ENCODE measurements around the gene EHD1. TPM values are rescaled to one million over a fixed set of nuclear protein-coding genes. Genes with fewer than 3 reads are reported as not detected.

The EHD1 gene
- total and polyA plus RNA-seq, 9 of the 15 experiments (the other 6 are each of a cell fraction or from before 2014, with no cell fraction given) = 0.46 to 65.0 (median 16.4) TPM

DNA sequence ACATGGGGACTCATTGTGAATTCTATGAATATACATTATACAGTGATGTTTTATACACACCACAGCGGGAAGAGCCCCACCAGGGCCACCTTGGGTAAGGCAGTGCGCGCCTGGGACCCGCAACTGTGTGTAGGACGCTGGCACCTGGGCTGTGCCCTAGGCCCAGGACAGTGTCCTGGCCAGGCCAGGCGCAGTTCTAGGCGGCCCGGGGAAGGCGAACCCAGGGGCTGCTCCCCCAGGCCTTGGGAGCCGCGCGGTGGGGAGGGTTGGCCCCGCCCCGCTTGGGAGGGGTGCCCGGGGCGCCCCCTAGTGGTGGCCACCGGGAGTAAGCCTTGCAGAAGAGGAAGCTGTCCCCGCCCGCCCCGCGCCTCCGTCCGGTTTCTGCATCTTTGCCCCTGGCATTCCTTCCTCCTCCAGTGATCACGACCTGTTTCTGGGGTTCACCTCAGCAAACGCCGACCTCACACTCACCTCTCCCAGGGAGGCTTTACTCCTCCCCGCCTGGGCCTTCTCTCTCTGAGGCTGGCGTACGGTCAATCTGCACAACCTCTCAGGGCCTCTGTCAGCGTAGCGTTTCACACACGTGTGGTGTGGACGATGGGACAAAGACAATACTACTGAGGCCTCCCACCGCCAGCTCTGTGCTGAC lies 9.5 kb upstream of the EHD1 start (continued):
- TF ChIP-seq, protein P1, sequence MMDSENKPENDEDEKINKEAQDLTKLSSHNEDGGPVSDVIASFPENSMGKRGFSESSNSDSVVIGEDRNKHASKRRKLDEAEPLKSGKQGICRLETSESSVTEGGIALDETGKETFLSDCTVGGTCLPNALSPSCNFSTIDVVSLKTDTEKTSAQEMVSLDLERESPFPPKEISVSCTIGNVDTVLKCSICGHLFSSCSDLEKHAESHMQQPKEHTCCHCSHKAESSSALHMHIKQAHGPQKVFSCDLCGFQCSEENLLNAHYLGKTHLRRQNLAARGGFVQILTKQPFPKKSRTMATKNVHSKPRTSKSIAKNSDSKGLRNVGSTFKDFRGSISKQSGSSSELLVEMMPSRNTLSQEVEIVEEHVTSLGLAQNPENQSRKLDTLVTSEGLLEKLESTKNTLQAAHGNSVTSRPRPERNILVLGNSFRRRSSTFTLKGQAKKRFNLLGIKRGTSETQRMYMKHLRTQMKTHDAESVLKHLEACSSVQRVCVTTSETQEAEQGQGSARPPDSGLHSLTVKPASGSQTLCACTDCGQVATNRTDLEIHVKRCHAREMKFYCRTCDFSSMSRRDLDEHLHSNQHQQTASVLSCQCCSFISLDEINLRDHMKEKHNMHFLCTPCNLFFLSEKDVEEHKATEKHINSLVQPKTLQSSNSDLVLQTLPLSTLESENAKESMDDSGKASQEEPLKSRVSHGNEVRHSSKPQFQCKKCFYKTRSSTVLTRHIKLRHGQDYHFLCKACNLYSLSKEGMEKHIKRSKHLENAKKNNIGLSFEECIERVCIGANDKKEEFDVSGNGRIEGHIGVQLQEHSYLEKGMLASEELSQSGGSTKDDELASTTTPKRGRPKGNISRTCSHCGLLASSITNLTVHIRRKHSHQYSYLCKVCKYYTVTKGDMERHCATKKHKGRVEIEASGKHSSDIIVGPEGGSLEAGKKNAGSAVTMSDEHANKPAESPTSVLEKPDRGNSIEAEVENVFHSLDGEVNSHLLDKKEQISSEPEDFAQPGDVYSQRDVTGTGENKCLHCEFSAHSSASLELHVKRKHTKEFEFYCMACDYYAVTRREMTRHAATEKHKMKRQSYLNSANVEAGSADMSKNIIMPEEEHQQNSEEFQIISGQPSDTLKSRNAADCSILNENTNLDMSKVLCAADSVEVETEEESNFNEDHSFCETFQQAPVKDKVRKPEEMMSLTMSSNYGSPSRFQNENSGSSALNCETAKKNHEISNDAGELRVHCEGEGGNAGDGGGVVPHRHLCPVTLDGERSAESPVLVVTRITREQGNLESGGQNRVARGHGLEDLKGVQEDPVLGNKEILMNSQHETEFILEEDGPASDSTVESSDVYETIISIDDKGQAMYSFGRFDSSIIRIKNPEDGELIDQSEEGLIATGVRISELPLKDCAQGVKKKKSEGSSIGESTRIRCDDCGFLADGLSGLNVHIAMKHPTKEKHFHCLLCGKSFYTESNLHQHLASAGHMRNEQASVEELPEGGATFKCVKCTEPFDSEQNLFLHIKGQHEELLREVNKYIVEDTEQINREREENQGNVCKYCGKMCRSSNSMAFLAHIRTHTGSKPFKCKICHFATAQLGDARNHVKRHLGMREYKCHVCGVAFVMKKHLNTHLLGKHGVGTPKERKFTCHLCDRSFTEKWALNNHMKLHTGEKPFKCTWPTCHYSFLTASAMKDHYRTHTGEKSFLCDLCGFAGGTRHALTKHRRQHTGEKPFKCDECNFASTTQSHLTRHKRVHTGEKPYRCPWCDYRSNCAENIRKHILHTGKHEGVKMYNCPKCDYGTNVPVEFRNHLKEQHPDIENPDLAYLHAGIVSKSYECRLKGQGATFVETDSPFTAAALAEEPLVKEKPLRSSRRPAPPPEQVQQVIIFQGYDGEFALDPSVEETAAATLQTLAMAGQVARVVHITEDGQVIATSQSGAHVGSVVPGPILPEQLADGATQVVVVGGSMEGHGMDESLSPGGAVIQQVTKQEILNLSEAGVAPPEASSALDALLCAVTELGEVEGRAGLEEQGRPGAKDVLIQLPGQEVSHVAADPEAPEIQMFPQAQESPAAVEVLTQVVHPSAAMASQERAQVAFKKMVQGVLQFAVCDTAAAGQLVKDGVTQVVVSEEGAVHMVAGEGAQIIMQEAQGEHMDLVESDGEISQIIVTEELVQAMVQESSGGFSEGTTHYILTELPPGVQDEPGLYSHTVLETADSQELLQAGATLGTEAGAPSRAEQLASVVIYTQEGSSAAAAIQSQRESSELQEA (IDR thresholded peaks at IDR 0.05; ENCODE audit: low read depth) = no peak
- TF ChIP-seq, protein P2, sequence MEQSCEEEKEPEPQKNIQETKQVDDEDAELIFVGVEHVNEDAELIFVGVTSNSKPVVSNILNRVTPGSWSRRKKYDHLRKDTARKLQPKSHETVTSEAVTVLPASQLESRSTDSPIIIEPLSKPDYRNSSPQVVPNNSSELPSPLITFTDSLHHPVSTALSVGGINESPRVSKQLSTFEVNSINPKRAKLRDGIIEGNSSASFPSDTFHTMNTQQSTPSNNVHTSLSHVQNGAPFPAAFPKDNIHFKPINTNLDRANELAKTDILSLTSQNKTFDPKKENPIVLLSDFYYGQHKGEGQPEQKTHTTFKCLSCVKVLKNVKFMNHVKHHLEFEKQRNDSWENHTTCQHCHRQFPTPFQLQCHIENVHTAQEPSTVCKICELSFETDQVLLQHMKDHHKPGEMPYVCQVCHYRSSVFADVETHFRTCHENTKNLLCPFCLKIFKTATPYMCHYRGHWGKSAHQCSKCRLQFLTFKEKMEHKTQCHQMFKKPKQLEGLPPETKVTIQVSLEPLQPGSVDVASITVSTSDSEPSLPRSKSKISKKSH (CRISPR knock-in tag; IDR thresholded peaks at IDR 0.05) = no peak
- TF ChIP-seq MCM5 (IDR thresholded peaks at IDR 0.05; ENCODE audit: low read depth) (no peak), MTA2 (IDR thresholded peaks at IDR 0.05; ENCODE audit: low read depth) (no peak), THRAP3 (IDR thresholded peaks at IDR 0.05; ENCODE audit: borderline replicate concordance) (no peak), RHOXF2B (CRISPR knock-in tag; conservative IDR thresholded peaks at IDR 0.05) (0 out of 2 replicates have a peak, but pooled peaks have one; percentile 44), ZC3H8 (IDR thresholded peaks at IDR 0.05) (no peak), HNRNPK (IDR thresholded peaks at IDR 0.05; ENCODE audit: low read depth, low read length, poor library complexity, severe bottlenecking) (no peak), KDM5B (IDR thresholded peaks at IDR 0.05; ENCODE audit: insufficient replicate concordance, low read depth, low read length) (peak; percentile 54), TEAD4 (IDR thresholded peaks at IDR 0.05; ENCODE audit: low read length) (no peak), TEAD4 (CRISPR knock-in tag; IDR thresholded peaks at IDR 0.05; ENCODE audit: borderline replicate concordance) (no peak), RBFOX2 (IDR thresholded peaks at IDR 0.05; ENCODE audit: low read depth, low read length) (peak; percentile 82), POLR2G (IDR thresholded peaks at IDR 0.05; ENCODE audit: low read depth, low read length) (peak; percentile 82), TOE1 (IDR thresholded peaks at IDR 0.05; ENCODE audit: borderline replicate concordance) (no peak), TOE1 (CRISPR knock-in tag; IDR thresholded peaks at IDR 0.05; ENCODE audit: borderline replicate concordance, low read depth) (no peak), EHMT2 (IDR thresholded peaks at IDR 0.05) (no peak), CCAR2 (IDR thresholded peaks at IDR 0.05; ENCODE audit: low read depth, low read length) (no peak)
- TF ChIP-seq, protein P3, sequence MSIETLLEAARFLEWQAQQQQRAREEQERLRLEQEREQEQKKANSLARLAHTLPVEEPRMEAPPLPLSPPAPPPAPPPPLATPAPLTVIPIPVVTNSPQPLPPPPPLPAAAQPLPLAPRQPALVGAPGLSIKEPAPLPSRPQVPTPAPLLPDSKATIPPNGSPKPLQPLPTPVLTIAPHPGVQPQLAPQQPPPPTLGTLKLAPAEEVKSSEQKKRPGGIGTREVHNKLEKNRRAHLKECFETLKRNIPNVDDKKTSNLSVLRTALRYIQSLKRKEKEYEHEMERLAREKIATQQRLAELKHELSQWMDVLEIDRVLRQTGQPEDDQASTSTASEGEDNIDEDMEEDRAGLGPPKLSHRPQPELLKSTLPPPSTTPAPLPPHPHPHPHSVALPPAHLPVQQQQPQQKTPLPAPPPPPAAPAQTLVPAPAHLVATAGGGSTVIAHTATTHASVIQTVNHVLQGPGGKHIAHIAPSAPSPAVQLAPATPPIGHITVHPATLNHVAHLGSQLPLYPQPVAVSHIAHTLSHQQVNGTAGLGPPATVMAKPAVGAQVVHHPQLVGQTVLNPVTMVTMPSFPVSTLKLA (conservative IDR thresholded peaks at IDR 0.05) = peak in 1 of 2 experiments; percentile 74; a peak in 2 of 4 replicates

All from K562 (cell line).